Astrocyte (in vitro differentiated cells and primary cell): ENCODE data around the gene PCBP1. TPM values are rescaled to one million over a fixed set of nuclear protein-coding genes. Genes with fewer than 3 reads are reported as not detected.
A peak's percentile ranks its signal among the peaks of the same experiment; 100 is the strongest.

Source experiments
- DNase-seq: peaks from one replicate; pipeline ENCODE4 v3.0.0-alpha.2; 2010; ENCODE audit warnings: low read depth
- FAIRE-seq: peaks from 2 replicates; lab custom pipeline; 2011; peaks lifted over from hg19 to GRCh38; lab: Jason Lieb, UNC
- H2AFZ ChIP-seq: 2 replicates; pipeline ENCODE4 v1.6.0; 2012; ENCODE audit warnings: low read depth, low read length, inconsistent platforms
- H3K27ac ChIP-seq: 2 replicates; pipeline ENCODE4 v1.5.1; 2011; ENCODE audit warnings: low read depth, low read length, inconsistent platforms
- H3K27me3 ChIP-seq: 2 replicates; pipeline ENCODE4 v1.6.0; 2011; ENCODE audit warnings: low read length, inconsistent platforms; ENCODE audit not compliant: insufficient read depth
- H3K36me3 ChIP-seq: 2 replicates; pipeline ENCODE4 v1.5.1; 2011; ENCODE audit warnings: low read length, inconsistent platforms; ENCODE audit not compliant: insufficient read depth
- H3K4me1 ChIP-seq: 2 replicates; pipeline ENCODE4 v1.5.1; 2011; ENCODE audit warnings: low read length, inconsistent platforms; ENCODE audit not compliant: insufficient read depth
- H3K4me2 ChIP-seq: 2 replicates; pipeline ENCODE4 v1.6.0; 2012; ENCODE audit warnings: low read length, inconsistent platforms
- H3K4me3 ChIP-seq: 2 replicates; pipeline ENCODE4 v1.5.1; 2011; ENCODE audit warnings: low read depth, mild to moderate bottlenecking, low read length, inconsistent platforms; ENCODE audit not compliant: insufficient read depth
- H3K79me2 ChIP-seq: 2 replicates; pipeline ENCODE4 v1.6.0; 2012; ENCODE audit warnings: mild to moderate bottlenecking, low read length, inconsistent platforms; ENCODE audit not compliant: insufficient read depth
- H3K9ac ChIP-seq: 2 replicates; pipeline ENCODE4 v1.6.0; 2012; ENCODE audit warnings: mild to moderate bottlenecking, low read length, inconsistent platforms
- H3K9me3 ChIP-seq: 2 replicates; pipeline ENCODE4 v1.5.1; 2012; ENCODE audit warnings: low read depth, mild to moderate bottlenecking, low read length, inconsistent platforms; ENCODE audit not compliant: insufficient read depth
- H4K20me1 ChIP-seq: 2 replicates; pipeline ENCODE4 v1.6.0; 2012; ENCODE audit warnings: low read length, inconsistent platforms; ENCODE audit not compliant: insufficient read depth
- H3K27ac Mint-ChIP-seq: one replicate; pipeline ENCODE4 v1.8.0; 2021; ENCODE audit warnings: mild to moderate bottlenecking, mixed read lengths; ENCODE audit not compliant: unreplicated experiment
- H3K27me3 Mint-ChIP-seq: one replicate; pipeline ENCODE4 v1.8.0; 2021; ENCODE audit warnings: low read depth, mixed read lengths; ENCODE audit not compliant: unreplicated experiment
- H3K36me3 Mint-ChIP-seq: one replicate; pipeline ENCODE4 v1.8.0; 2021; ENCODE audit warnings: low read depth, mixed read lengths; ENCODE audit not compliant: unreplicated experiment
- H3K4me1 Mint-ChIP-seq: one replicate; pipeline ENCODE4 v1.8.0; 2021; ENCODE audit warnings: low read depth, mixed read lengths; ENCODE audit not compliant: unreplicated experiment
- H3K4me3 Mint-ChIP-seq: one replicate; pipeline ENCODE4 v1.8.0; 2021; ENCODE audit warnings: mild to moderate bottlenecking, moderate library complexity, mixed read lengths; ENCODE audit not compliant: unreplicated experiment
- H3K9me3 Mint-ChIP-seq: one replicate; pipeline ENCODE4 v1.8.0; 2021; ENCODE audit warnings: mild to moderate bottlenecking, mixed read lengths; ENCODE audit not compliant: unreplicated experiment
- CTCF ChIP-seq: IDR thresholded peaks from 2 replicates; pipeline ENCODE4 v1.5.1; 2011; ENCODE audit warnings: low read depth, mild to moderate bottlenecking, inconsistent platforms, low read length, moderate library complexity; ENCODE audit not compliant: insufficient read depth
- EZH2 ChIP-seq: IDR thresholded peaks from 2 replicates; pipeline ENCODE4 v1.6.1; 2012; ENCODE audit warnings: mild to moderate bottlenecking, low read length, inconsistent platforms; ENCODE audit not compliant: insufficient read depth
- total RNA-seq: library from RNA; stranded (reverse); gene quantifications from 2 replicates; pipeline ENCODE4 v1.2.1, GENCODE V29; 2021

The PCBP1 gene
- total RNA-seq, 1 donor from 2014 or later = 205 TPM

- Histone ChIP-seq H3K79me2 (no peaks in the 10 kb centered on the region), H3K4me1 (peaks cover 6% of the 10 kb centered on the region), H3K27me3 (no peaks in the 10 kb centered on the region), H3K9ac (no peak overlapping the region), H3K4me2 (no peak overlapping the region), H4K20me1 (no peaks in the 10 kb centered on the region), H3K9me3 (no peaks in the 10 kb centered on the region), H2AFZ (no peak overlapping the region), H3K4me3 (no peak overlapping the region), H3K36me3 (no peaks in the 10 kb centered on the region), H3K27ac (no peak overlapping the region)
- Mint-ChIP-seq H3K4me3 (no peak overlapping the region), H3K4me1 (peaks cover 5% of the 10 kb centered on the region), H3K9me3 (peaks cover 2% of the 10 kb centered on the region), H3K27me3 (no peaks in the 10 kb centered on the region), H3K27ac (peak overlapping the region; percentile 21), H3K36me3 (peaks cover 8% of the 10 kb centered on the region)
- TF ChIP-seq EZH2 (no peak), CTCF (no peak)
- DNase-seq (no peak), FAIRE-seq (no peak)
These were observed 45.0 kb upstream of the PCBP1 start for GRCh38 chr2:70042246-70042645.

GRCh38 chr2:70043252-70043875 lies 43.9 kb upstream of the PCBP1 start:
- no peaks in the 10 kb centered on the region for H3K79me2 ChIP-seq
- Mint-ChIP-seq H3K4me3 (no peak overlapping the region), H3K27ac (no peak overlapping the region), H3K27me3 (no peaks in the 10 kb centered on the region), H3K4me1 (peaks cover 9% of the 10 kb centered on the region), H3K36me3 (peaks cover 11% of the 10 kb centered on the region), H3K9me3 (no peaks in the 10 kb centered on the region)
- no peak overlapping the region for H3K27ac ChIP-seq
- H3K4me1 ChIP-seq = peaks cover 6% of the 10 kb centered on the region
- DNase-seq (no peak), FAIRE-seq (no peak)
- H3K9ac ChIP-seq = no peak overlapping the region
- H4K20me1 ChIP-seq = no peaks in the 10 kb centered on the region
- TF ChIP-seq EZH2 (no peak), CTCF (no peak)
- no peaks in the 10 kb centered on the region for H3K27me3 ChIP-seq
- no peak overlapping the region for H3K4me3 ChIP-seq
- H3K4me2 ChIP-seq = no peak overlapping the region
- no peak overlapping the region for H2AFZ ChIP-seq
- H3K36me3 ChIP-seq = no peaks in the 10 kb centered on the region
- no peaks in the 10 kb centered on the region for H3K9me3 ChIP-seq

- no peak overlapping the region for H2AFZ ChIP-seq
- no peaks in the 10 kb centered on the region for H3K36me3 ChIP-seq
- Mint-ChIP-seq H3K4me1 (peaks cover 9% of the 10 kb centered on the region), H3K4me3 (no peak overlapping the region), H3K9me3 (no peaks in the 10 kb centered on the region), H3K27ac (no peak overlapping the region), H3K36me3 (peaks cover 14% of the 10 kb centered on the region), H3K27me3 (no peaks in the 10 kb centered on the region)
- H3K9me3 ChIP-seq = no peaks in the 10 kb centered on the region
- TF ChIP-seq EZH2 = no peak
- no peak for TF ChIP-seq CTCF
- DNase-seq (no peak), FAIRE-seq (no peak)
- no peaks in the 10 kb centered on the region for H3K27me3 ChIP-seq
- no peaks in the 10 kb centered on the region for H3K79me2 ChIP-seq
- no peak overlapping the region for H3K9ac ChIP-seq
- no peak overlapping the region for H3K27ac ChIP-seq
- no peaks in the 10 kb centered on the region for H4K20me1 ChIP-seq
- no peak overlapping the region for H3K4me3 ChIP-seq
- H3K4me1 ChIP-seq = peaks cover 6% of the 10 kb centered on the region
- no peak overlapping the region for H3K4me2 ChIP-seq
These were observed 42.8 kb upstream of the PCBP1 start for GRCh38 chr2:70044290-70045040.
